SK-N-SH (cell line): ENCODE measurements around the gene GLIS2. TPM values are rescaled to one million over a fixed set of nuclear protein-coding genes. Genes with fewer than 3 reads are reported as not detected.

ENCODE experiments used
- CTCF ChIA-PET: fragments of 300-600, 350-600 bp; formaldehyde crosslinking; extraction: SDS; loops from one replicate; lab custom pipeline; 2021; lab: Yijun Ruan, JAX
- POLR2A ChIA-PET: fragments of 350-600 bp; sonication (Branson Sonifier 250); formaldehyde crosslinking; extraction: SDS; loops from one replicate; lab custom pipeline; 2020; ENCODE audit warnings: antibody characterized with exemption, inconsistent platforms; lab: Yijun Ruan, JAX
- DNase-seq: peaks from one replicate; pipeline ENCODE4 v3.0.0; 2012
- H2AFZ ChIP-seq: fragments of 200-600 bp; sonication (generic); 2 replicates; pipeline ENCODE4 v1.8.1; 2016; ENCODE audit warnings: antibody characterized with exemption, mild to moderate bottlenecking, low read depth
- H3F3A ChIP-seq: fragments of 200-600 bp; sonication (generic); replicated peaks from 2 replicates; pipeline ENCODE3; 2016; ENCODE audit warnings: antibody characterized with exemption, mild to moderate bottlenecking; ENCODE audit not compliant: insufficient read depth
- H3K27ac ChIP-seq, 2 experiments: fragments of 200-500 bp in 1 of 2; fragments of 200-600 bp in 1 of 2; sonication (Bioruptor generic) in 1 of 2; sonication (generic), shearing (Covaris generic) in 1 of 2; 2 replicates each; pipeline versions ENCODE4 v1.5.1 to v1.6.1; 2014 to 2016; ENCODE audit warnings: low read depth in 2 of 2, inconsistent platforms in 1 of 2, low read length in 1 of 2, mild to moderate bottlenecking in 1 of 2, mixed read lengths in 1 of 2
- H3K27me3 ChIP-seq: fragments of 200-600 bp; sonication (generic), shearing (Covaris generic); 2 replicates; pipeline ENCODE4 v1.6.1; 2016; ENCODE audit warnings: mixed run types; ENCODE audit not compliant: insufficient read depth
- H3K36me3 ChIP-seq, 2 experiments: fragments of 200-500 bp in 1 of 2; fragments of 200-600 bp in 1 of 2; sonication (Bioruptor generic) in 1 of 2; sonication (generic) in 1 of 2; replicated peaks in 1 of 2; 2 replicates each; pipeline versions ENCODE3 to v1.5.1; 2014 to 2016; ENCODE audit warnings: low read length in 1 of 2, mild to moderate bottlenecking in 1 of 2; ENCODE audit not compliant: insufficient read depth in 2 of 2, control insufficient read depth in 1 of 2
- H3K4me1 ChIP-seq, 2 experiments: fragments of 200-500 bp in 1 of 2; fragments of 200-600 bp in 1 of 2; sonication (Bioruptor generic) in 1 of 2; sonication (generic), shearing (Covaris generic) in 1 of 2; 2 replicates each; pipeline versions ENCODE4 v1.5.1 to v1.6.1; 2014 to 2016; ENCODE audit warnings: low read depth in 1 of 2, low read length in 1 of 2, mixed run types in 1 of 2; ENCODE audit not compliant: insufficient read depth in 2 of 2, control insufficient read depth in 1 of 2
- H3K4me2 ChIP-seq: fragments of 200-600 bp; sonication (generic), shearing (Covaris generic); 2 replicates; pipeline ENCODE4 v1.6.1; 2017; ENCODE audit warnings: mixed run types
- H3K4me3 ChIP-seq, 2 experiments: fragments of 200-500 bp in 1 of 2; fragments of 200-600 bp in 1 of 2; sonication (Bioruptor generic) in 1 of 2; sonication (generic), shearing (Covaris generic) in 1 of 2; 2 replicates each; pipeline versions ENCODE4 v1.5.1 to v1.8.1; 2014 to 2016; ENCODE audit warnings: low read depth in 2 of 2, inconsistent platforms in 1 of 2, low read length in 1 of 2, mild to moderate bottlenecking in 1 of 2, mixed read lengths in 1 of 2, moderate library complexity in 1 of 2
- H3K79me2 ChIP-seq: fragments of 200-600 bp; sonication (generic); 2 replicates; pipeline ENCODE4 v1.8.1; 2017; ENCODE audit warnings: mild to moderate bottlenecking; ENCODE audit not compliant: insufficient read depth
- H3K9ac ChIP-seq: fragments of 200-600 bp; sonication (generic); 2 replicates; pipeline ENCODE4 v1.6.1; 2017; ENCODE audit warnings: mixed run types
- H3K9me2 ChIP-seq: fragments of 200-600 bp; sonication (generic); 2 replicates; pipeline ENCODE4 v1.6.1; 2017; ENCODE audit warnings: mixed run types
- H3K9me3 ChIP-seq: fragments of 200-600 bp; sonication (generic); 2 replicates; pipeline ENCODE4 v1.6.1; 2017; ENCODE audit warnings: mixed run types, mild to moderate bottlenecking, moderate library complexity
- H4K20me1 ChIP-seq: fragments of 200-600 bp; sonication (generic); 2 replicates; pipeline ENCODE4 v1.6.1; 2017; ENCODE audit warnings: mild to moderate bottlenecking, mixed run types; ENCODE audit not compliant: insufficient read depth
- CHD2 ChIP-seq: fragments of 150-350 bp; IDR thresholded peaks from 2 replicates; pipeline ENCODE4 v1.6.1; 2018; ENCODE audit warnings: low read length; ENCODE audit not compliant: partially characterized antibody
- FOXM1 ChIP-seq: IDR thresholded peaks from 2 replicates; pipeline ENCODE4 v1.4.0; 2012; ENCODE audit warnings: low read depth, mild to moderate bottlenecking
- IRF3 ChIP-seq: fragments of 150-350 bp; IDR thresholded peaks from 2 replicates; pipeline ENCODE4 v1.6.1; 2016; ENCODE audit warnings: mild to moderate bottlenecking, low read depth, low read length
- JUND ChIP-seq: IDR thresholded peaks from 2 replicates; pipeline ENCODE4 v1.4.0; 2012
- MXI1 ChIP-seq: IDR thresholded peaks from 2 replicates; pipeline ENCODE4 v1.6.1; 2012; ENCODE audit warnings: mild to moderate bottlenecking, low read depth, low read length, improper control_type of control experiment
- NRF1 ChIP-seq: IDR thresholded peaks from 2 replicates; pipeline ENCODE4 v1.6.1; 2012; ENCODE audit warnings: low read depth, mild to moderate bottlenecking, low read length
- PBX3 ChIP-seq: IDR thresholded peaks from 2 replicates; pipeline ENCODE4; 2012
- RAD21 ChIP-seq: IDR thresholded peaks from 2 replicates; pipeline ENCODE4 v1.6.1; 2012; ENCODE audit warnings: mild to moderate bottlenecking, low read length
- RFX5 ChIP-seq: IDR thresholded peaks from 2 replicates; pipeline ENCODE4 v1.6.1; 2012; ENCODE audit warnings: mild to moderate bottlenecking, improper control_type of control experiment, low read length
- RXRA ChIP-seq: IDR thresholded peaks from 2 replicates; pipeline ENCODE4 v1.4.0; 2012; ENCODE audit warnings: low read depth, mild to moderate bottlenecking, borderline replicate concordance
- TAF1 ChIP-seq: IDR thresholded peaks from 2 replicates; pipeline ENCODE4 v1.6.1; 2012; ENCODE audit warnings: low read depth, mild to moderate bottlenecking, low read length, moderate library complexity, borderline replicate concordance
- TEAD4 ChIP-seq: IDR thresholded peaks from 2 replicates; pipeline ENCODE4 v1.4.0; 2012; ENCODE audit warnings: mild to moderate bottlenecking, borderline replicate concordance; ENCODE audit not compliant: insufficient read depth
- USF2 ChIP-seq: fragments of 150-350 bp; IDR thresholded peaks from 2 replicates; pipeline ENCODE4 v1.6.1; 2017; ENCODE audit warnings: antibody characterized with exemption, low read length, low read depth, borderline replicate concordance
- YY1 ChIP-seq: IDR thresholded peaks from 2 replicates; pipeline ENCODE4 v1.4.0; 2012; ENCODE audit warnings: low read depth, mild to moderate bottlenecking
- WGBS: methylation state at CpG from one replicate; pipeline ENCODE4 v1.1.6; 2017; ENCODE audit warnings: low lambda C conversion rate; 5-methylcytosine and 5-hydroxymethylcytosine counted together
- polyA plus RNA-seq, 3 experiments: library from polyadenylated mRNA; depleted of rRNA; stranded (reverse); fragments of >200 nt; gene quantifications; 2 replicates each; pipeline ENCODE4 v1.2.3, GENCODE V29; 2012

GLIS2 gene
- polyA plus RNA-seq, 1 of the 3 experiments (the other 2 are of a cell fraction) = 6.5 TPM

DNA sequence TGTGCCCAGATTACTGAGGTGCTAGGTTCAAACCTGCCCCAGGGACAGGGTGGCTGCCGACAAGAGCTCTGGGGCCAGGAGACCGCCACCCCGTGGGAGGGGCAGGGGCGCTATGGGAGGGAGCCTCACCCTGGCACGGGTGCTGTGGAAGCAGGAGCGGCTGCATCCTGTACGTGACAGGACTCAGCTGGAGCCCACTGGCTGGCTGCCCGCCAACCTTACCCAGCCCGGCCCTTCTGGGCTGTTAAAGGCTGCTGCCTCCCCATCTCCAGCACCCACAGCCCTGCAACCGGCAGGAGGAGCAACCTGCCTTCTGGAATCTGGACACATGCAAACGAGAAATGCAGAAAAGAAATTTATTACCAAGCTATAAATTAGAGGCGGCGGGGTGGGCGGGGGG lies 24.0 kb downstream of the GLIS2 start (continued):
- peak; percentile 40; the same call in 1 of the 2 replicates for TF ChIP-seq RAD21

- WGBS = 100% methylated on average over 2 of the region's 6 CpGs
- Histone ChIP-seq H3F3A (peaks cover 3% of the 10 kb centered on the region), H3K27ac (no peak overlapping the region; a peak in 1 of 4 replicates), H3K9ac (no peak overlapping the region)
- TF ChIP-seq TAF1 (no peak), IRF3 (no peak), TEAD4 (no peak), YY1 (no peak), RXRA (no peak), MXI1 (no peak), FOXM1 (no peak), NRF1 (no peak), PBX3 (no peak), RFX5 (no peak), CHD2 (no peak), USF2 (no peak), JUND (no peak)
- TF ChIP-seq, all 33 proteins: peak for 0
- ChIA-PET CTCF (interaction anchor here (0.6 to 10.6 kb wide), 12 partner anchors 11 to 140 kb away, joined by 3 to 153 read pairs (median 4); partner anchors contain the start of gene PAM16), POLR2A (interaction anchor here (0.7 to 1.4 kb wide), 2 partner anchors 10 to 12 kb away, joined by 4 to 5 read pairs; no protein-coding TSS in a partner anchor)
- Histone ChIP-seq H3K4me3 (no peak overlapping the region), H3K9me2 (no peaks in the 10 kb centered on the region), H4K20me1 (peaks cover 13% of the 10 kb centered on the region; the same call in 1 of the 2 replicates), H3K4me2 (no peak overlapping the region), H3K79me2 (peaks cover 33% of the 10 kb centered on the region), H2AFZ (no peak overlapping the region), H3K36me3 (peaks cover 0 to 40% of the 10 kb centered on the region in 2 experiments), H3K4me1 (peaks cover 0 to 21% of the 10 kb centered on the region in 2 experiments; a peak in 1 of 4 replicates), H3K27me3 (no peaks in the 10 kb centered on the region), H3K9me3 (no peaks in the 10 kb centered on the region)
- no peak for DNase-seq
These were observed 24.6 kb downstream of the GLIS2 start for GRCh38 chr16:4340443-4340842.
